PC-3 (cell line): ENCODE data around the gene SNN. TPM values are rescaled to one million over a fixed set of nuclear protein-coding genes. Genes with fewer than 3 reads are reported as not detected.

Source experiments
- ATAC-seq: fragments of 200-7000 bp; cut with Tn5 transposase; 2 replicates; pipeline ENCODE4 v1.9.1; 2020; ENCODE audit warnings: mild to moderate bottlenecking, moderate library complexity
- BruUV-seq: library from RNA; stranded (reverse); fragments of 400-500 nt; replicated peaks from 2 replicates; lab custom pipeline; 2021; lab: Mats Ljungman, UMichigan
- CTCF ChIA-PET: fragments of 300-600 bp; sonication (Branson Sonifier 250); formaldehyde crosslinking; loops from one replicate; lab custom pipeline; 2022; ENCODE audit warnings: antibody characterized with exemption; lab: Charles Lee
- POLR2A ChIA-PET: fragments of 300-600 bp; sonication (Branson Sonifier 250); formaldehyde crosslinking; loops from one replicate; lab custom pipeline; 2022; ENCODE audit warnings: antibody characterized with exemption; ENCODE audit not compliant: unreplicated experiment; lab: Charles Lee
- DNase-seq: peaks from one replicate; pipeline ENCODE4 v3.0.0-alpha.2; 2015
- H2AFZ ChIP-seq: fragments of 300-600 bp; sonication (generic); 2 replicates; pipeline ENCODE4 v1.6.0; 2016; ENCODE audit warnings: antibody characterized with exemption, low read length
- H3F3A ChIP-seq: fragments of 300-600 bp; sonication (generic); one replicate; pipeline ENCODE4 v1.6.0; 2017; ENCODE audit warnings: antibody characterized with exemption, low read length, control low read depth, mild to moderate bottlenecking; ENCODE audit not compliant: unreplicated experiment
- H3K27ac ChIP-seq: fragments of 300-600 bp; sonication (generic); 2 replicates; pipeline ENCODE4 v1.5.1; 2016; ENCODE audit warnings: mild to moderate bottlenecking, low read length
- H3K27me3 ChIP-seq: fragments of 300-600 bp; sonication (generic); 2 replicates; pipeline ENCODE4 v1.6.1; 2016; ENCODE audit warnings: low read length, mixed read lengths
- H3K36me3 ChIP-seq: fragments of 300-600 bp; sonication (generic); 2 replicates; pipeline ENCODE4 v1.6.1; 2016; ENCODE audit warnings: low read depth, mixed run types, low read length, mixed read lengths
- H3K4me1 ChIP-seq: fragments of 300-600 bp; sonication (generic); 2 replicates; pipeline ENCODE4 v1.5.1; 2016; ENCODE audit warnings: low read length; ENCODE audit not compliant: insufficient read depth
- H3K4me2 ChIP-seq: fragments of 300-600 bp; sonication (generic); 2 replicates; pipeline ENCODE4 v1.6.0; 2016; ENCODE audit warnings: low read length
- H3K4me3 ChIP-seq: fragments of 300-600 bp; sonication (generic); 2 replicates; pipeline ENCODE4 v1.5.1; 2016; ENCODE audit warnings: mild to moderate bottlenecking, low read length, mixed read lengths
- H3K79me2 ChIP-seq: fragments of 300-600 bp; sonication (generic); 2 replicates; pipeline ENCODE4 v1.6.1; 2017; ENCODE audit warnings: low read length, mixed read lengths
- H3K9ac ChIP-seq: fragments of 300-600 bp; sonication (generic); 2 replicates; pipeline ENCODE4 v1.6.0; 2016; ENCODE audit warnings: mild to moderate bottlenecking, low read length
- H3K9me2 ChIP-seq: fragments of 300-600 bp; sonication (generic); replicated peaks from 2 replicates; pipeline ENCODE4 v1.6.1; 2016; ENCODE audit warnings: mixed run types, low read length, mixed read lengths
- H3K9me3 ChIP-seq: fragments of 300-600 bp; sonication (generic); 2 replicates; pipeline ENCODE4 v1.6.1; 2016; ENCODE audit warnings: low read length, mixed read lengths
- H4K20me1 ChIP-seq: fragments of 300-600 bp; sonication (generic); 2 replicates; pipeline ENCODE4 v1.6.1; 2016; ENCODE audit warnings: low read length, mixed read lengths
- EZH2 ChIP-seq: fragments of 300-600 bp; sonication (generic); IDR thresholded peaks from one replicate; pipeline ENCODE4 v1.6.1; 2017; ENCODE audit warnings: antibody characterized with exemption, mild to moderate bottlenecking, low read length; ENCODE audit not compliant: unreplicated experiment
- EZH2phosphoT487 ChIP-seq: fragments of 300-600 bp; sonication (generic); IDR thresholded peaks from 2 replicates; pipeline ENCODE4 v1.6.1; 2018; ENCODE audit warnings: mild to moderate bottlenecking, antibody characterized with exemption, low read length, borderline replicate concordance
- intact Hi-C: fragments of 100-400 bp; cut with micrococcal nuclease; formaldehyde crosslinking; loops from 2 replicates; pipeline ENCODE4 v1.9.0; 2023
- total RNA-seq: library from RNA; depleted of rRNA; stranded (reverse); fragments of >200 nt; gene quantifications from 2 replicates; pipeline ENCODE4 v1.2.3, GENCODE V29; 2014
- TF ChIP-seq, protein P1 (sequence below): fragments of 300-600 bp; sonication (generic); conservative IDR thresholded peaks from 2 replicates; pipeline ENCODE4 v1.5.1; 2017; ENCODE audit warnings: antibody characterized with exemption, low read depth, mild to moderate bottlenecking, low read length

SNN gene
- total RNA-seq, 1 experiment from 2014 or later: 4.3 TPM

DNA sequence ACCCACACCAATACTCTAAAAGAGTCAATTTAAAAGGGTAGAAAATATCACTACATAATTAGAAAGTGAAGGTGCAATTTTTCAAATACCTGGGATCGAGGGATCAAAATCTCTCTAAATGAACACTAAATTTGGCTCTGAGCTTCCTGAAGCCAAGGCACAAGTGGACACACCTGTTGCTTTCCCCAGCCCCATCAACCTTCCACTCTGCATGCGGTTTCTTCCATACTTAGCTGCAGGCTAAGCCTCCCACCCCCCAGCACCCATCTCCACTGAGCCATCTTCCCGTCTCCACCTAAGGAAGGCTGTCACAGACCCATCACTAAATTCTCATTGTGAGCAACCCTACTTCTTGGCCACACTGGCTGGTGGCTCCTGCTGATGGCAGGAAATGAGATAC lies 43.9 kb downstream of the SNN start:
- ATAC-seq (no peak), DNase-seq (no peak)
- Histone ChIP-seq H3F3A (no peaks in the 10 kb centered on the region), H3K9me3 (no peaks in the 10 kb centered on the region), H3K79me2 (no peaks in the 10 kb centered on the region), H3K9ac (no peak overlapping the region), H3K4me1 (peaks cover 9% of the 10 kb centered on the region; the same call in 1 of the 2 replicates), H3K4me3 (no peak overlapping the region), H3K4me2 (no peak overlapping the region), H4K20me1 (no peaks in the 10 kb centered on the region), H3K36me3 (no peaks in the 10 kb centered on the region; the same call in 1 of the 2 replicates), H3K9me2 (no peaks in the 10 kb centered on the region), H3K27ac (no peak overlapping the region), H3K27me3 (no peaks in the 10 kb centered on the region), H2AFZ (no peak overlapping the region)
- intact Hi-C loops: no loop called here
- BruUV-seq: no TSS peak
- TF ChIP-seq, protein P1, sequence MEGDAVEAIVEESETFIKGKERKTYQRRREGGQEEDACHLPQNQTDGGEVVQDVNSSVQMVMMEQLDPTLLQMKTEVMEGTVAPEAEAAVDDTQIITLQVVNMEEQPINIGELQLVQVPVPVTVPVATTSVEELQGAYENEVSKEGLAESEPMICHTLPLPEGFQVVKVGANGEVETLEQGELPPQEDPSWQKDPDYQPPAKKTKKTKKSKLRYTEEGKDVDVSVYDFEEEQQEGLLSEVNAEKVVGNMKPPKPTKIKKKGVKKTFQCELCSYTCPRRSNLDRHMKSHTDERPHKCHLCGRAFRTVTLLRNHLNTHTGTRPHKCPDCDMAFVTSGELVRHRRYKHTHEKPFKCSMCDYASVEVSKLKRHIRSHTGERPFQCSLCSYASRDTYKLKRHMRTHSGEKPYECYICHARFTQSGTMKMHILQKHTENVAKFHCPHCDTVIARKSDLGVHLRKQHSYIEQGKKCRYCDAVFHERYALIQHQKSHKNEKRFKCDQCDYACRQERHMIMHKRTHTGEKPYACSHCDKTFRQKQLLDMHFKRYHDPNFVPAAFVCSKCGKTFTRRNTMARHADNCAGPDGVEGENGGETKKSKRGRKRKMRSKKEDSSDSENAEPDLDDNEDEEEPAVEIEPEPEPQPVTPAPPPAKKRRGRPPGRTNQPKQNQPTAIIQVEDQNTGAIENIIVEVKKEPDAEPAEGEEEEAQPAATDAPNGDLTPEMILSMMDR: no peak
- no peak for TF ChIP-seq EZH2phosphoT487
- TF ChIP-seq EZH2: no peak
- ChIA-PET POLR2A (no interaction called here), CTCF (no interaction called here)

DNA sequence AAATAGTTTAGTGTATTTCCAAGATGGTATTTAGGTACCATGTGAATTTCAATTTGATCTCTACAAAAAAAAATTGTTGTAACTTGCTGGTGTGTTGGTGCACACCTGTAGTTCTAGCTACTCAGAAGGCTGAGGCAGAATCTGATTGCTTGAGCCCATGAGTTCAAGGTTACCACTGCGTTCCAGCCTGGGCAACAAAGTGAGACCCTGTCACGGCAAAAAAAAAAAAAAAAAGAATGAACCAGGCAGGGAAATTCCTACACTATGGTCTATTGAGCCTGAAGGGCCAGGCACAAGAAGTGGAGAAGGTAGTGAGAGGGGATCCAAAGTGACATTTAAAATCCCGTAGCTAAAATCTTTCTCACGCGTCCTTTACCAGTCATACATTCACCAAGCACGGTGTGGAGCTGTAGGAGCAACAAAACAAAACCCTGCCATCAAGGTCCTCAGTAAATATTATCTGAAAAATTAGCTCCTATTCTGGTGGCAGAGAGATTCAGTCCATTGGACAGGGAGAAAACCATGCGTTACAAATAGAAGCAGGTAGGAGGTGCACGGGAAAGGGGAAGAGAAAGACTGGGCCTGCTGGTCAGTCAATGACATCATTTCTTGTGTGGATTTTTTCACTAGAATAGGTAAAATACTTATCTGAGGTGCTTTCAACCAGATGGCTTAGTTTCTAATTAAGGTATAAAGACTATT lies 47.1 kb downstream of the SNN start:
- H3K79me2 ChIP-seq: no peaks in the 10 kb centered on the region
- no peak for DNase-seq
- no peak overlapping the region for H3K4me2 ChIP-seq
- intact Hi-C loops: no loop called here
- ChIA-PET CTCF (interaction anchor here (1.2 kb wide), 1 partner anchor 18 kb away, joined by 4 read pairs; no protein-coding TSS in a partner anchor), POLR2A (no interaction called here)
- H3K4me3 ChIP-seq: no peak overlapping the region
- no TSS peak for BruUV-seq
- no peaks in the 10 kb centered on the region for H3K9me3 ChIP-seq
- no peak for TF ChIP-seq EZH2phosphoT487
- TF ChIP-seq EZH2: no peak
- TF ChIP-seq, protein P1: no peak
- no peaks in the 10 kb centered on the region for H3K4me1 ChIP-seq
- H3K27ac ChIP-seq: no peak overlapping the region
- H4K20me1 ChIP-seq: no peaks in the 10 kb centered on the region
- H3K9ac ChIP-seq: no peak overlapping the region
- H2AFZ ChIP-seq: no peak overlapping the region
- no peak; the same call in 1 of the 2 replicates for ATAC-seq
- no peaks in the 10 kb centered on the region for H3K27me3 ChIP-seq
- H3F3A ChIP-seq: no peaks in the 10 kb centered on the region
- peaks cover 6% of the 10 kb centered on the region; the same call in 1 of the 2 replicates for H3K36me3 ChIP-seq
- H3K9me2 ChIP-seq: no peaks in the 10 kb centered on the region

DNA sequence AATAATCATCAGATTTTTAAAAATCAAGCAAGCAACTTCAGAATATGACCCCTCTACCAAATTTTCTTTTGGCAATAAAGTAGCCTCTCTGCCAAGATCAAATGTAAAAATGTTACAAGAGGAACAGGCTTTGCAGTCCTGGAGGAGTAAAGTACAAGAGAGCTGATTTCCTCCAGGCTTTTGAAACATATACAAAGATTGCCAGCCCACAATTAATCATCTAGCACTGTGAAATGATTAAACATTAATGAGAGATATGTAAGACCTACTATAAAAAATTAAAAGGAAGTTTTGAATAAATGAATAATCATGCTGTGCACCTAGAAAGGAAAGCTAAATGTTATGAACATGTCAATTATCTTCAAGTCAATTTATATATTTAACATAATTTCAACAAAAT lies 48.1 kb downstream of the SNN start:
- no peaks in the 10 kb centered on the region for H3K4me1 ChIP-seq
- no peak overlapping the region for H3K4me2 ChIP-seq
- H3F3A ChIP-seq: no peaks in the 10 kb centered on the region
- no peaks in the 10 kb centered on the region for H4K20me1 ChIP-seq
- H3K9me2 ChIP-seq: no peaks in the 10 kb centered on the region
- ChIA-PET CTCF (no interaction called here), POLR2A (no interaction called here)
- no peak overlapping the region for H2AFZ ChIP-seq
- no peaks in the 10 kb centered on the region for H3K79me2 ChIP-seq
- DNase-seq (no peak), ATAC-seq (no peak)
- no TSS peak for BruUV-seq
- H3K36me3 ChIP-seq: peaks cover 6% of the 10 kb centered on the region; the same call in 1 of the 2 replicates
- intact Hi-C loops: no loop called here
- no peak overlapping the region for H3K27ac ChIP-seq
- no peak overlapping the region for H3K9ac ChIP-seq
- H3K27me3 ChIP-seq: no peaks in the 10 kb centered on the region
- no peaks in the 10 kb centered on the region for H3K9me3 ChIP-seq
- no peak overlapping the region for H3K4me3 ChIP-seq
- TF ChIP-seq, protein P1: no peak
- TF ChIP-seq EZH2 (no peak), EZH2phosphoT487 (no peak)
